NCI-H526 treated with DMSO at 0.1 percent for 48 hours (cell line): ENCODE results near the gene DNAH9.

ENCODE experiments used
- DNase-seq: peaks from one replicate; lab custom pipeline; 2025; lab: John Stamatoyannopoulos, UW

The DNAH9 gene

GRCh38 chr17:11671126-11671525 lies 72.9 kb downstream of the DNAH9 start:
- no peak for DNase-seq

DNA sequence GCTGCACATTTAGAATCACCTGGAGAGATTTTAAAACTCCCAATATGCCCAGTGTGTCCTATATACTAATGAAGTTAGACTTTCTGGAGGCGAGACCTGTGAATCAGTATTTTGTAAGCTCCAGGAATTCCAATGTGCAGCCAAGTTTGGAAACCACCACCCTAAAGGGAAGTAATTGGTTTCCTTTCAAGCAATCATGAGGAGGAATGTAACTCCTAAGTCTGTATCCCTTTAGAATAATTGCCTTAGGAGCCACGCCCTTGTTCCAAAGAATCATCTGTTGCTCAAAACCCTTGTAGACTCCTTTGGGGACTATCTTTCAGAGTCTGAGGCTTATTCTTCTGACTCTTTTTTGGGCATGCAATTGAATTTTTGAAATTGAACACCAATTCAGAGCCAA lies 84.4 kb downstream of the DNAH9 start:
- DNase-seq = no peak

- no peak for DNase-seq
These were observed 92.4 kb downstream of the DNAH9 start for GRCh38 chr17:11690681-11691080.

DNA sequence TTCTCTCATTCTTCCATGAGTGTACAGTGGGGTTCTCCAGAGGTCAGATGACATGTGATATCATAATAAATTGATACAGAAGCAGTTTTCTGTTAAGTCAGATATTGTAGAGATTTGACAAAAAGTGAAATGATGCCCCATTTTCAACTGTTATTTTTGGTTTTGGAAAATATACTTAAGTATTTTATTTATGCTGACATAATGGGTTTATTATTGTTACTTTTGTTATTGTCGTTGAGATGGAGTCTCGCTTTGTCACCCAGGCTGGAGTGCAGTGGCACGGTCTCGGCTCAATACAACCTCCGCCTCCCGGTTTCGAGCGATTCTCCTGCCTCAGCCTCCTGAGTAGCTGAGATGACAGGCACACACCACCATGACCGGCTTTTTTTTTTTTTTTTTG lies 94.4 kb downstream of the DNAH9 start:
- DNase-seq = no peak

DNA sequence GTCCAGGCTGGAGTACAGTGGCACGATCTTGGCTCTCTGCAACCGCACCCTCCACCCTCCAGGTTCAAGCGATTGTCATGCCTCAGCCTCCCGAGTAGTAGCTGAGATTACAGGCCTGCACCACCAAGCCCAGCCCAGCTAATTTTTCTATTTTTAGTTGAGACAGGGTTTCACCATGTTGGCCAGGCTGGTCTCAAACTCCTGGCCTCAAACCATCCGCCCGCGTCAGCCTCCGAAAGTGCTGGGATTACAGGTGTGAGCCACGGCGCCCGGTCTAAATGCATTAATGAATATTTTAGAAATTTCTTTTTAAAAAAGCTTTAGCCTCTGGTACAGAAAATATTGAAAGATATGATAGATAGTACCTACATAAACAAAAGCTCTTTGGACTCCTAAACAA lies 95.0 kb downstream of the DNAH9 start:
- no peak for DNase-seq

- no peak for DNase-seq
These were observed 102.4 kb downstream of the DNAH9 start for GRCh38 chr17:11700668-11701067.

GRCh38 chr17:11701911-11702310 lies 103.6 kb downstream of the DNAH9 start:
- no peak for DNase-seq

DNA sequence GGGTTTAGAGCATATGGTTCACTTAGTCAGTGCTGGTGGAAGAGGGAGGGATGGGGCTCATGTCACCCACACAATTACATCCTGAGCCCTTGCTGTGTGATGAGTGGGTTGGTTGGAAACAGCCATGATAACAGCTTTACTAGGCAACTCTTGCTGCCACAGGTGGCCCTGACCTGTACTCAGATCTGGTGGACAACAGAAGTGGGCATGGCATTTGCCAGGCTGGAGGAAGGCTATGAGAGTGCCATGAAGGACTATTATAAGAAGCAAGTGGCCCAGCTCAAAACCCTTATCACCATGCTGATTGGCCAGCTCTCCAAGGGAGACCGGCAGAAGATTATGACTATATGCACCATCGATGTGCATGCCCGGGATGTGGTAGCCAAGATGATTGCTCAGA lies 105.8 kb downstream of the DNAH9 start:
- DNase-seq = no peak

DNA sequence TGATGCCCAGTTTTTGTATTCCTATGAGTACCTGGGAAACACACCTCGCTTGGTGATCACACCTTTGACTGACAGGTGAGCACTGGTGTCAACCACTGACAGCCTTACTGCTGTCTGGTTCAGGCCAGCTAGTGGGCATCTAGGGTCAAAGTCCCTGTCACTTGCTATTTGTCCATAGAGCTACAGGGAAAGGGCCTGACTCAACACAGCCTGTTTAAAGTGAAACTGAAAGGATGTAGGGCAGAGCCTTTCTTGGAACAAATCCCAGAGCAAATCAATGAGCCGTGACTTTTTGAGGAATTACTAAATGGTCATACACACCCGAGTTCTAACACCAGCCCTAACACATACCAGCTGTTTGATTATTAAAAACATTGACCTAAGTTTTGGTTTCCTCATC lies 106.8 kb downstream of the DNAH9 start:
- no peak for DNase-seq

DNA sequence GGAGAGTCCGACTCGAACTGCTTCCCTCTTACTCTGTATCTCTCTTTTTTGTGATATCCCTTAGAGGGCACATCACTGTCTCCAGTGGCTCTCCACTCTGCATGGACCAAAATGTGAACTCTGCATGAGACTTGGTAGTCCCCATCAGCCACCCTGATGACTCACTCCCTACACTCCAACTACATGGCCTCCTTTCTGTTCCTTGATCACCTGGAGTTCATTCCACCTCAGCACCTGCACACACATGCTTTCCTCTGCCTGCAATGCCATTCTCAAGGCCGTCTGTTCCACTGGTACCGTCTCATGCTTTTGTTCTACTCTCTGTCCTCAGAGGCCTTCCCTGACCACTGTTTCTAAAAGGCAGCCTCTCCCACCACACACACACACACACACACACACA lies 109.3 kb downstream of the DNAH9 start:
- no peak for DNase-seq

GRCh38 chr17:11712456-11712855 lies 114.2 kb downstream of the DNAH9 start:
- DNase-seq = no peak

GRCh38 chr17:11719203-11719602 lies 120.9 kb downstream of the DNAH9 start:
- DNase-seq = no peak

GRCh38 chr17:11719856-11720255 lies 121.6 kb downstream of the DNAH9 start:
- no peak for DNase-seq

DNA sequence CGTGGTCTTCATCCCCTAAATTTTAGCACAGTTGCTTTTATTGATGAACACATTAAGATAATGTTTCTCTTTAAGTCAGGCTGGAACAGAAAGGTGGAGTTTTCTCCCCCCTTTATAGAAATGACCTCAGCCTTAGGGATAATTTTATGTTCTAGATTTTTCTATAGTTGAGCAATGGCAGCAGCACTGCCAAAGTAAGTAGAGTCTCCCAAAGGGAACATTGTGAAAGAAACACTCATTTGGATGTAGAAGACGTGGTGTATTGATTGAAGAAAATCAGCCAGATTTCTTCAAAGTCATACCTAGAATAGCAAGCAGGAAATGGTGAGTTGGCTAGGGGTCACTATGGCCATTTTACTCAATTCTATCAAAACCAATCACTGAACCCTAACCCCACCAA lies 122.5 kb downstream of the DNAH9 start:
- DNase-seq = no peak

DNA sequence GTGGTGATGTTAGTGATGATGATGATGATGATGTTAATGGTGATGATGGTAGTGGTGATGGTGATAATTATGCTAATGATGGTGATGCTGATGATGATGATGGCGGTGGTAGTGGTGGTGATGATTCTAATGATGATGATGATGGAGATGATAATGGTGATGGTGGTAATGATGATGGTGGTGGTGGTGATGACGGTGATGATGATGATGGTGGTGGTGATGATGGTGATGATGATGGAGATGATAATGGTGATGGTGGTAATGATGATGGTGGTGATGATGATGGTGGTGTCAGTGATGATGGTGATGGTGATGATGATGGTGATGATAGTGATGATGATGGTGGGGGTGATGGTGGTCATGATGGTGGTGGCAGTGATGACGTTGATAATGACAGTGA lies 132.5 kb downstream of the DNAH9 start:
- no peak for DNase-seq

- no peak for DNase-seq
These were observed 138.5 kb downstream of the DNAH9 start for GRCh38 chr17:11736613-11737312.

GRCh38 chr17:11737313-11737679 lies 139.0 kb downstream of the DNAH9 start:
- DNase-seq = no peak

DNA sequence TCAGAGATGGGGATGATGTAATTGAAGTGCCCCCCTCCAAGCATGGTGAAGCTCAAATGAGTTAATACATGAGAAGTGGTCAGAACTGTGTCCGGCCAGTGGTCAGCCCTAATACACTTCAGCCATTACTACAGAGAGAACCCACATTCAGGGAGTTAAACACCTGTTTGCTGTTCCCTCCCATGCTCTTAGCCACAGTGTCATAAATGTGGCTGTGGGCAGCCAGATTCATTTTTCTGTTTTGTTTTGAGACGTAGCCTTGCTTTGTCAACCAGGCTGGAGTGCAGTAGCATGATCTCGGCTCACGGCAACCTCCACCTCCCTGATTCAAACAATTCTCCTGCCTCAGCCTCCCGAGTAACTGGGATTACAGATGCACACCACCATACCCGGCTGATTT lies 139.9 kb downstream of the DNAH9 start:
- DNase-seq = no peak

DNA sequence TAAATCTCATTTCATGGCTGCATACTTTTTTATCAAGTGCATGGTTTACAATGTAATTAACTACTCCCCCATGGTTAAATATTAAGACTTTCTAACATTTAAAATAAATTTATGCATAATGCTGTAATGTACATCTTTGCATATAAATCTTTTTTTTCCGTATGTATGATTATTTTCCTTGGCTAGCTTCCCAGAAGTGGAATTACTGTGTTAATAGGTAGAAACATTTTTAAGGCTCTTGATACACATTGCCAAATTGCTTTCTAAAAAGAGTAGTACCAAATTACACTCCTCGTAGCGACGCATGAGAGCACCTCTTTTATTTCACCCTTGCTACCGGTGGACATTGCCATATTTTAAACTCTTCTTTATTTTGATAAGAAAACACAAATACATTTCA lies 141.1 kb downstream of the DNAH9 start:
- DNase-seq = no peak

GRCh38 chr17:11739848-11740247 lies 141.6 kb downstream of the DNAH9 start:
- no peak for DNase-seq

DNA sequence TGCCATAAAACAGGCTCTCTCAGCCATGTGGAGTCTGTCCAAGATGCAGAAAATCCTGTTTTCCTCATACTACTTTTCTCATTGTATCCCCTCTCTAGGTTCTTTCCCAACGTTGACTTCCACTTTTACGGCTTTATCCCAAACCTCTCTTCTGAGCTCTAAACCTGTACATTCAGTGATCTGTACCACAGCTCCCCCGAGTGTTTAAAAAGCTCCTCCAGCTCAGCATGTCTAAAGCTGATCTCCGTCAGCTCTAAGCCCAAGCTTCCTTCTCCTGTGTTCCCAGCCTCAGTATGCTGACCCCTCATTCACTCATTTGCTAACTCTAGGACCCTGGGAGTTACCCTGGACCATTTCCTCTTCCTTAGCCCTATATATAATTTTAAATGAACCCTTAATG lies 144.6 kb downstream of the DNAH9 start:
- no peak for DNase-seq

DNA sequence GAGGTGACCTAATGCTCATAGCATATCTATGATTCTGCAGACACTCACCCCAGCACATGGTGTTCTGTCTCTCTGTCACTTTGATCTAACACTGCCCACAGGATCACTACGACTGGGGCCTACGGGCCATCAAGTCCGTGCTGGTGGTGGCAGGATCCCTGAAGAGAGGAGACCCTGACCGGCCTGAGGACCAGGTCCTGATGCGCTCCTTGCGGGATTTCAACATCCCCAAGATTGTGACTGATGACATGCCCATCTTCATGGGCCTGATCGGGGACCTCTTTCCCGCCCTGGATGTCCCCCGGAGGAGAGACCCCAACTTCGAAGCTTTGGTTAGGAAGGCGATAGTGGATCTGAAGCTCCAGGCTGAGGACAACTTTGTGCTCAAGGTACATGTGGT lies 146.4 kb downstream of the DNAH9 start:
- DNase-seq = no peak

DNA sequence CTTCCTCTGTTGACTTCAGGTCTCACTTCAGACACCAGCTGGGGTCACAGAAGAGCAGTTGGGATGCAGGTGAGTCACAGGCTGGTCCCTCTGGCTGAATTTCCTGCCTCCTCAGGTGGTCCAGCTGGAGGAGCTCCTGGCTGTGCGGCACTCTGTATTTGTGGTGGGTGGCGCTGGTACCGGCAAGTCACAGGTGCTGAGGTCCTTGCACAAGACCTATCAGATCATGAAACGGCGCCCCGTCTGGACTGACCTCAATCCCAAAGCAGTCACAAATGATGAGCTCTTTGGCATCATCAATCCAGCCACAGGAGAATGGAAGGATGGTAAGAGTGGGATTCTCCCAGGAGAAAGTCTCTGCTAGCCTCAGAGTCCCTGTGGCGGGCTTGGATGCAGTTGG lies 149.2 kb downstream of the DNAH9 start:
- DNase-seq = no peak

- no peak for DNase-seq
These were observed 159.5 kb downstream of the DNAH9 start for GRCh38 chr17:11757815-11758214.

- DNase-seq = no peak
These were observed 169.8 kb downstream of the DNAH9 start for GRCh38 chr17:11768106-11768505.
